Esophagus muscularis mucosa (tissue), 4 donors: ENCODE data around the gene EGR4. TPM values are rescaled to one million over a fixed set of nuclear protein-coding genes. Genes with fewer than 3 reads are reported as not detected.

ENCODE experiments used
- DNase-seq: peaks from one replicate; pipeline ENCODE4 v3.0.0-alpha.2; 2017; ENCODE audit errors: extremely low spot score
- H3K27ac ChIP-seq, 4 donors: fragments of 200-600 bp; sonication (generic); replicated peaks in 1 of 4; 1 replicate in 3 of 4; 2 replicates in 1 of 4; pipeline ENCODE4 v1.5.1; 2016 to 2019; ENCODE audit warnings: mild to moderate bottlenecking in 1 of 4
- H3K27me3 ChIP-seq, 4 donors: fragments of 200-600 bp; sonication (generic); one replicate each; pipeline versions ENCODE4 v1.5.1 to v1.6.0; 2016 to 2019
- H3K36me3 ChIP-seq, 4 donors: fragments of 200-600 bp; sonication (generic); one replicate each; pipeline ENCODE4 v1.5.1; 2016 to 2019
- H3K4me1 ChIP-seq, 4 donors: fragments of 200-600 bp; sonication (generic); one replicate each; pipeline ENCODE4 v1.5.1; 2016 to 2019
- H3K4me3 ChIP-seq, 4 donors: fragments of 200-600 bp; sonication (generic); 1 replicate in 2 of 4; 2 replicates in 2 of 4; pipeline ENCODE4 v1.5.1; 2016 to 2019; ENCODE audit warnings: mild to moderate bottlenecking in 4 of 4, moderate library complexity in 1 of 4
- H3K9me3 ChIP-seq, 4 donors: fragments of 200-600 bp; sonication (generic); 1 replicate in 3 of 4; 2 replicates in 1 of 4; pipeline ENCODE4 v1.5.1; 2016 to 2019
- EP300 ChIP-seq: sonication (generic); formaldehyde crosslinking; IDR thresholded peaks from one replicate; pipeline ENCODE4 v1.6.1; 2017; ENCODE audit warnings: antibody characterized with exemption
- POLR2A ChIP-seq: fragments of 450-650 bp; IDR thresholded peaks from one replicate; pipeline ENCODE4 v1.6.1; 2017; ENCODE audit warnings: antibody characterized with exemption, moderate library complexity, mild to moderate bottlenecking, low read depth
- POLR2AphosphoS5 ChIP-seq, 2 donors: sonication (generic); formaldehyde crosslinking; IDR thresholded peaks; one replicate each; pipeline ENCODE4 v1.6.1; 2017; ENCODE audit warnings: antibody characterized with exemption in 2 of 2
- WGBS: methylation state at CpG from one replicate; pipeline ENCODE4 v1.1.5; 2018; 5-methylcytosine and 5-hydroxymethylcytosine counted together
- intact Hi-C: fragments of 100-400 bp; cut with DNase I; formaldehyde crosslinking; loops from one replicate; pipeline ENCODE4 v1.15.1; 2023
- small RNA-seq, 3 donors: library from RNA; depleted of rRNA; stranded (forward); fragments of <200 nt; gene quantifications; one replicate each; pipeline ENCODE3, GENCODE V24; 2016
- total RNA-seq, 4 donors: library from RNA; depleted of rRNA; stranded (reverse); fragments of >200 nt; gene quantifications; one replicate each; pipeline versions ENCODE4 v1.1.0 to v1.2.1, GENCODE V29; 2016
- TF ChIP-seq, protein P1 (sequence below), 3 experiments: fragments of 200-600 bp in 2 of 3; fragments of 450-650 bp in 1 of 3; sonication (generic) in 2 of 3; IDR thresholded peaks; one replicate each; pipeline ENCODE4 v1.5.1; 2017 to 2019; ENCODE audit warnings: antibody characterized with exemption in 3 of 3, mild to moderate bottlenecking in 2 of 3, moderate library complexity in 1 of 3

Gene EGR4
- total RNA-seq, 4 donors from 2014 or later = 0.17 TPM; not detected in 3

DNA sequence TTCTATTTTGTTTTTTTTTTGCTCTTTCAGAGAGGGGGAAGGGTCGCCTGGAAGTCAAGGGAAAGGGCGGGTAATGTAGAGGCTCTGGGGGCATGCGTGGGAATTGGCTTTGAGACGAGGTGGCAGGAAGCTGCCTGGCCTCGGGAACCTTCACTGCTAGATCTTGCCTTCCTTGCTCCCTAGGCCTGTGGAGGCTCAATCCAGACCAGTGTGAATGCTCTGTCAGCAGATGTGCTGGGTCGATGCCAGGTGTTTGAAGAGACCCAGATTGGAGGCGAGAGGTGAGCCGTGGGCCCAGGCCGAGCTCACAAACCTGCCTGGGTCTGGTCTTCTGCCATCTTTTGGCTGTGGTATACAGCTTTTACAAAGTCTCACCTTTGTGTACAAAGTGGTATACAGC, 43.7 kb downstream of the EGR4 start:
- DNase-seq = no peak
- intact Hi-C loops = no loop called here
- Histone ChIP-seq H3K27me3 (no peaks in the 10 kb centered on the region), H3K4me1 (no peaks in the 10 kb centered on the region), H3K36me3 (peaks cover 87 to 100% (median 99%) of the 10 kb centered on the region in 4 donors), H3K27ac (no peak overlapping the region), H3K9me3 (no peaks in the 10 kb centered on the region), H3K4me3 (no peak overlapping the region)
- TF ChIP-seq EP300 = no peak
- TF ChIP-seq, protein P1, sequence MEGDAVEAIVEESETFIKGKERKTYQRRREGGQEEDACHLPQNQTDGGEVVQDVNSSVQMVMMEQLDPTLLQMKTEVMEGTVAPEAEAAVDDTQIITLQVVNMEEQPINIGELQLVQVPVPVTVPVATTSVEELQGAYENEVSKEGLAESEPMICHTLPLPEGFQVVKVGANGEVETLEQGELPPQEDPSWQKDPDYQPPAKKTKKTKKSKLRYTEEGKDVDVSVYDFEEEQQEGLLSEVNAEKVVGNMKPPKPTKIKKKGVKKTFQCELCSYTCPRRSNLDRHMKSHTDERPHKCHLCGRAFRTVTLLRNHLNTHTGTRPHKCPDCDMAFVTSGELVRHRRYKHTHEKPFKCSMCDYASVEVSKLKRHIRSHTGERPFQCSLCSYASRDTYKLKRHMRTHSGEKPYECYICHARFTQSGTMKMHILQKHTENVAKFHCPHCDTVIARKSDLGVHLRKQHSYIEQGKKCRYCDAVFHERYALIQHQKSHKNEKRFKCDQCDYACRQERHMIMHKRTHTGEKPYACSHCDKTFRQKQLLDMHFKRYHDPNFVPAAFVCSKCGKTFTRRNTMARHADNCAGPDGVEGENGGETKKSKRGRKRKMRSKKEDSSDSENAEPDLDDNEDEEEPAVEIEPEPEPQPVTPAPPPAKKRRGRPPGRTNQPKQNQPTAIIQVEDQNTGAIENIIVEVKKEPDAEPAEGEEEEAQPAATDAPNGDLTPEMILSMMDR (IDR thresholded peaks at IDR 0.05) = no peak
- no peak for TF ChIP-seq POLR2AphosphoS5 (IDR thresholded peaks at IDR 0.05)
- no peak for TF ChIP-seq POLR2A
- WGBS = 76% methylated on average over 9 of the region's 9 CpGs

DNA sequence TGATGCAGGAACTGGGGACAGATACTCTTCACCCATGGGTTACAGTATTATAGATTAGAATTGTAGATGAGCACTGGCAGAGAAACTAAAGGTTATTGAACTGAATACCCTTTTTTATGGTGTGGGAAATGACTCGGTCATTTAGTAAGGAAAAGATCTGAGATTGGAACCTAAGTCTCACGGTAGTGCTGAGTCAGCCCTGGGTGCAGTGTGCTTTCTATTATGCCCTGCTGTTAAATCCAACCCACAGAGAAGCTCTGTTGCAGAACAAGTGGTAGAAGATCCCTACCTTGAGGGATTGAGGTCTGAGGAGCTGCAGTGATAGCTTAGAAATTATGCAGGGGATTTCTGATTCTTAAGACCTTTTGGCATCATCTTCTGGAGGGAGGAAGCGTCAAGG, 46.5 kb downstream of the EGR4 start:
- intact Hi-C loops = no loop called here
- WGBS = 76% methylated on average over 3 of the region's 3 CpGs
- peaks cover 93 to 100% (median 99%) of the 10 kb centered on the region in 4 donors for H3K36me3 ChIP-seq

DNA sequence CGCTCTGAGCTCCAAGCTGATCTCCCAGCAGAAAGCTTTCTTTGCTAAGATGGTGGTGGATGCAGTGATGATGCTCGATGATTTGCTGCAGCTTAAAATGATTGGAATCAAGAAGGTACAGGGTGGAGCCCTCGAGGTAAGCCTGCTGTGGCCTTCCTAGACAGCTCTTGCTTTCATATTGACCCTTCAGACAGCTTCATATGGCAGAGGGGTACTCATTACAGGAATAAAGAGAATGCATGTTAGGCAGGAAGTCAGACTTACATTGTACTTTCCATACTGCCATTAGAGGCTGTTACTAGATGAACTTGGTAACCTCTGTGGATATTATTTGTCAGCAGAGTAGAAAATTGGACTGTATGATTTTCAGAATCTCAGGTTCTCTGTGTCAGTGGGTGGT, 48.8 kb downstream of the EGR4 start:
- H3K36me3 ChIP-seq = peaks cover 70 to 98% (median 97%) of the 10 kb centered on the region in 4 donors
- H3K27me3 ChIP-seq = no peaks in the 10 kb centered on the region
- 95% methylated on average over 3 of the region's 3 CpGs for WGBS
- DNase-seq = no peak
- intact Hi-C loops = no loop called here
- H3K9me3 ChIP-seq = no peaks in the 10 kb centered on the region
- no peak overlapping the region for H3K27ac ChIP-seq
- H3K4me3 ChIP-seq = no peak overlapping the region
- peaks cover 0 to 6% (median under 1%) of the 10 kb centered on the region in 4 donors for H3K4me1 ChIP-seq
- TF ChIP-seq, protein P1 (IDR thresholded peaks at IDR 0.05) = no peak
- no peak for TF ChIP-seq POLR2AphosphoS5 (IDR thresholded peaks at IDR 0.05)
- no peak for TF ChIP-seq EP300
- no peak for TF ChIP-seq POLR2A

More for the DNA sequence above, 46.5 kb downstream of the EGR4 start:
- Histone ChIP-seq H3K27me3 (no peaks in the 10 kb centered on the region), H3K4me3 (no peak overlapping the region), H3K27ac (no peak overlapping the region), H3K4me1 (no peaks in the 10 kb centered on the region), H3K9me3 (no peaks in the 10 kb centered on the region)
- TF ChIP-seq POLR2A = no peak
- TF ChIP-seq POLR2AphosphoS5 (IDR thresholded peaks at IDR 0.05) = no peak
- TF ChIP-seq, protein P1 (IDR thresholded peaks at IDR 0.05) = no peak
- TF ChIP-seq EP300 = no peak
- no peak for DNase-seq

DNA sequence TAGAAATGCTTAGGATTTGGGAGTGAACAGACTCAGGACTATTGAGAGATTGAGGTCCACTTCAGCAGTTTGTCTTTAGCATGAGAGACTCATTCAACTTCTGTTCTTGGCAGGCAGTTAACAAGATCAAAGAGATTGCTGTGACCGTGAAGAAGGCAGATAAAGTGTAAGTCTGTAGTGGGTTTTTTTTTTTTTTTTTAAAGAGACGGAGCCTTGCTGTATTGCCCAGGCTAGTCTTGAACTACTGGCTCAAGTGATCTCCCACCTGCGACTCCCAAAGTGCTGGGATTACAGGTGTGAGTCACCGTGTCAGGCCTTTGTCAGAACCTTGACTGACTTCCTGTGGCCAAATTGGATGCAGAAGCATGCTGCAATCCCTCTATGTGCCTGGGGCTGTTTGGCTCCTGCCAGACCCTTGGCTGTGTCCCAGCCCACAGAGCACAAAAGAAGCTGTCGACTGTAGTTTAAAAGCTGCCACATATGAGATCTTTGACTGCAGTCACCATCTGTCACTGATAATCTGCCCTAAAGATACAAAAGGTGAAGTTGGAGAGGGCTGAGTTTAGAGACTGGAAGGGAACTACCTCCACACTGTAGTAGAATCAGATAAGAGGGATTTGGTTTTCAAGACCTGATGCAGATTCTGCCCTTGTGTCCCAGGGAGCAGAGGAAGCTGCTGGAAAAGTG, 49.3 kb downstream of the EGR4 start:
- peaks cover under 1 to 11% (median 5%) of the 10 kb centered on the region in 4 donors for H3K4me1 ChIP-seq
- no peak overlapping the region for H3K4me3 ChIP-seq
- intact Hi-C loops = no loop called here
- DNase-seq = no peak
- no peaks in the 10 kb centered on the region for H3K27me3 ChIP-seq
- WGBS = 48% methylated on average over 5 of the region's 5 CpGs
- H3K36me3 ChIP-seq = peaks cover 65 to 98% (median 95%) of the 10 kb centered on the region in 4 donors
- H3K27ac ChIP-seq = no peak overlapping the region
- H3K9me3 ChIP-seq = no peaks in the 10 kb centered on the region
- no peak for TF ChIP-seq POLR2AphosphoS5 (IDR thresholded peaks at IDR 0.05)
- TF ChIP-seq, protein P1 (IDR thresholded peaks at IDR 0.05) = no peak
- TF ChIP-seq EP300 = no peak
- no peak for TF ChIP-seq POLR2A

Small RNA genes within 50 kb of the gene (small RNA-seq; reads per million reads assigned to genes)
- 0 reads per million in 3 donors for gene RNU6-111P

Other genes with a start within 250 kb of the EGR4 start
- 10 to 100 TPM in 1 of 4 donors, 1 to 10 TPM in 3; 5.8 to 10.0 (median 6.8) TPM for gene SFXN5, start 221.8 kb downstream of the EGR4 start, total RNA-seq
- gene RAB11FIP5, start 180.6 kb downstream of the EGR4 start, total RNA-seq = 10 to 100 TPM; 17.0 to 46.4 (median 38.4) TPM
- gene NOTO, start 91.0 kb downstream of the EGR4 start, total RNA-seq = not detected
- gene SMYD5, start 79.3 kb downstream of the EGR4 start, total RNA-seq = 10 to 100 TPM; 12.1 to 19.6 (median 15.4) TPM
- 10 to 100 TPM; 29.0 to 49.0 (median 33.2) TPM for gene PRADC1, start 60.3 kb downstream of the EGR4 start, total RNA-seq
- gene CCT7, start 59.2 kb downstream of the EGR4 start, total RNA-seq = 100 to 1,000 TPM; 193 to 244 (median 222) TPM
- 1 to 10 TPM; 1.7 to 6.0 (median 4.2) TPM for gene FBXO41, start 9.1 kb downstream of the EGR4 start, total RNA-seq
- 10 to 100 TPM; 31.3 to 36.1 (median 32.4) TPM for gene ALMS1, start 92.3 kb upstream of the EGR4 start, total RNA-seq